Endothelial cell of umbilical vein (primary cell): ENCODE data around the gene TSPAN18. TPM values are rescaled to one million over a fixed set of nuclear protein-coding genes. Genes with fewer than 3 reads are reported as not detected.

Source experiments
- BruUV-seq: library from RNA; stranded (reverse); fragments of 400-500 nt; replicated peaks from 2 replicates; lab custom pipeline; 2021; lab: Mats Ljungman, UMichigan
- CTCF ChIA-PET: fragments of 300-600, 350-600 bp; sonication (Branson Sonifier 250); formaldehyde crosslinking; loops from one replicate; lab custom pipeline; 2021; ENCODE audit warnings: antibody characterized with exemption, inconsistent platforms; lab: Charles Lee
- POLR2A ChIA-PET: fragments of 300-600, 350-600 bp; sonication (Branson Sonifier 250); formaldehyde crosslinking; loops from one replicate; lab custom pipeline; 2021; ENCODE audit warnings: antibody characterized with exemption, inconsistent platforms; lab: Charles Lee
- DNase-seq: peaks from one replicate; pipeline ENCODE4 v3.0.0-alpha.2; 2011; ENCODE audit warnings: low read depth, low spot score
- FAIRE-seq: peaks from 2 replicates; lab custom pipeline; 2011; peaks lifted over from hg19 to GRCh38; lab: Jason Lieb, UNC
- H2AFZ ChIP-seq: 2 replicates; pipeline ENCODE4 v1.6.0; 2012; ENCODE audit warnings: low read depth, low read length, control low read depth, inconsistent platforms
- H3K27ac ChIP-seq: 2 replicates; pipeline ENCODE4 v1.5.1; 2011; ENCODE audit warnings: low read depth, mild to moderate bottlenecking, control low read depth, low read length, moderate library complexity; ENCODE audit not compliant: insufficient read depth
- H3K27me3 ChIP-seq, 2 experiments: 2 replicates each; pipeline versions ENCODE4 v1.6.0 to v1.6.1; 2011; ENCODE audit warnings: low read length in 2 of 2, mixed read lengths in 1 of 2; ENCODE audit not compliant: control insufficient read depth in 2 of 2, insufficient read depth in 2 of 2
- H3K36me3 ChIP-seq, 2 experiments: 2 replicates in 1 of 2; 3 replicates in 1 of 2; pipeline ENCODE4 v1.5.1; 2011; ENCODE audit warnings: low read length in 2 of 2, mild to moderate bottlenecking in 1 of 2, moderate library complexity in 1 of 2; ENCODE audit not compliant: control insufficient read depth in 2 of 2, insufficient read depth in 2 of 2; ENCODE audit errors: extremely low read depth in 1 of 2
- H3K4me1 ChIP-seq: 3 replicates; pipeline ENCODE4 v1.5.1; 2011; ENCODE audit warnings: mild to moderate bottlenecking, low read length; ENCODE audit not compliant: control insufficient read depth, insufficient read depth; ENCODE audit errors: extremely low read depth
- H3K4me2 ChIP-seq: 2 replicates; pipeline ENCODE4 v1.6.1; 2011; ENCODE audit warnings: low read length, control low read depth, mixed read lengths; ENCODE audit not compliant: insufficient read depth
- H3K4me3 ChIP-seq, 3 experiments: fragments of 200-600 bp in 1 of 3; sonication (generic), shearing (Covaris generic) in 1 of 3; replicated peaks in 1 of 3; 2 replicates each; pipeline ENCODE4 v1.5.1; 2011 to 2016; ENCODE audit warnings: control low read depth in 3 of 3, low read length in 3 of 3, mild to moderate bottlenecking in 2 of 3, inconsistent platforms in 1 of 3, low read depth in 1 of 3, moderate library complexity in 1 of 3; ENCODE audit not compliant: insufficient read depth in 1 of 3
- H3K79me2 ChIP-seq: 2 replicates; pipeline ENCODE4 v1.6.0; 2012; ENCODE audit warnings: low read length, inconsistent platforms; ENCODE audit not compliant: control insufficient read depth, insufficient read depth
- H3K9ac ChIP-seq: replicated peaks from 2 replicates; pipeline ENCODE3; 2011; ENCODE audit warnings: low read length, control low read depth; ENCODE audit not compliant: insufficient read depth; ENCODE audit errors: extremely low read depth
- H3K9me1 ChIP-seq: replicated peaks from 3 replicates; pipeline ENCODE4 v1.6.0; 2011; ENCODE audit warnings: mild to moderate bottlenecking, low read length; ENCODE audit not compliant: control insufficient read depth, insufficient read depth; ENCODE audit errors: extremely low read depth
- H3K9me3 ChIP-seq: replicated peaks from 2 replicates; pipeline ENCODE4 v1.5.1; 2012; ENCODE audit warnings: low read length, inconsistent platforms; ENCODE audit not compliant: control insufficient read depth, insufficient read depth
- H4K20me1 ChIP-seq: replicated peaks from 2 replicates; pipeline ENCODE3; 2011; ENCODE audit warnings: mild to moderate bottlenecking, low read length; ENCODE audit not compliant: control insufficient read depth, insufficient read depth; ENCODE audit errors: extremely low read depth
- FOS ChIP-seq: IDR thresholded peaks from 2 replicates; pipeline ENCODE4 v1.6.1; 2011; ENCODE audit warnings: mild to moderate bottlenecking, low read length, moderate library complexity, borderline replicate concordance; ENCODE audit not compliant: insufficient read depth
- POLR2A ChIP-seq: IDR thresholded peaks from 2 replicates; pipeline ENCODE4 v1.6.1; 2012; ENCODE audit warnings: low read depth, mild to moderate bottlenecking, control low read depth, low read length
- dilution Hi-C: fragments of 300-500 bp; cut with MboI; formaldehyde crosslinking; loops from one replicate; pipeline ENCODE4 v1.15.0; 2019; ENCODE audit warnings: low sequenced_read_pairs; ENCODE audit not compliant: extremely low pct_ligation_motif_present
- intact Hi-C: fragments of 100-400 bp; cut with micrococcal nuclease; formaldehyde crosslinking; loops from one replicate; pipeline ENCODE4 v1.10.0; 2022
- polyA plus RNA-seq, 4 experiments: library from polyadenylated mRNA; depleted of rRNA in 3 of 4; stranded (reverse) in 3 of 4; unstranded in 1 of 4; fragments of >200 nt; gene quantifications; 2 replicates each; pipeline versions ENCODE4 v1.2.1 to v1.2.3, GENCODE V29; 2011 to 2012; ENCODE audit warnings: missing spikeins in 1 of 4
- total RNA-seq: library from RNA; stranded (reverse); gene quantifications from 2 replicates; pipeline ENCODE4 v1.2.3, GENCODE V29; 2021
- TF ChIP-seq, protein P1 (sequence below), 2 donors: IDR thresholded peaks; 1 replicate in 1 of 2; 2 replicates in 1 of 2; pipeline ENCODE4 v1.5.1; 2011; ENCODE audit warnings: low read length in 2 of 2, mild to moderate bottlenecking in 2 of 2, moderate library complexity in 2 of 2, control low read depth in 1 of 2, inconsistent platforms in 1 of 2, low read depth in 1 of 2; ENCODE audit not compliant: insufficient read depth in 1 of 2; ENCODE audit errors: extremely low read depth in 1 of 2

The TSPAN18 gene
- total and polyA plus RNA-seq, 2 donors (not counting 3 experiments of a cell fraction or from before 2014, with no cell fraction given): 32.2 to 118 TPM

DNA sequence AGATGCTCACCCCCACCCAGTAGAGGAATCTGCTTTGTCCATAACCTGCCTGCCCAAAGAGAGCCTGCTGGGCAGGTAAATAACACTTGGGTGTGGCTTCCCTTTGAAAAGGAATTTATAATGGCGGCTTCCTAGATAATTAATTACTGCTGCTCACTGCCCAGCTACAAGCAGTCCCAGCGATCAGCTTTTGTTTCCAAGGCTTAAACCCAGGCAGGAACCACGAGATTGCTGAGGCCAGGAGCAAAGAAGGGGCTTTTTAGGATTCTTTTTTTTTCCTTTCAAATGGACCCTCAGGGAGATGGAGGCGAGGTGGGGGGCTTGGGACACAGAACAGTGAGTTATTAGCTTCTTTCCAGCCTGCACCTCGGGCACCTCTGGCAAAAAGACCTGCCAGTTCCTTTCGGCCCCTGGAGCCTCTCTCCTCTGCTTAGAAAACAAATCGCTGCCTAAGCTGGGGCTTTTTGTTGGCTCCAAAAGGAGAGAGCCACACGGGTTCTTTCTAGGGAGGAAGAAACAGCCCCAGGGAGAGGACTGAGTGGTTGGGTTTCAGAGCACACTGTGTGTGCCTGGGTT, 107.2 kb downstream of the TSPAN18 start:
- H3K27ac ChIP-seq: no peak overlapping the region
- dilution Hi-C loops: no loop called here
- H3K27me3 ChIP-seq: peaks cover 4 to 9% of the 10 kb centered on the region in 2 experiments
- FAIRE-seq: peak; percentile 66
- no peak overlapping the region for H2AFZ ChIP-seq
- no peaks in the 10 kb centered on the region for H3K36me3 ChIP-seq
- intact Hi-C loops: no loop called here
- ChIA-PET CTCF (interaction anchor here (3.1 kb wide), 1 partner anchor 11 kb away, joined by 11 read pairs; no protein-coding TSS in a partner anchor), POLR2A (no interaction called here)
- no peaks in the 10 kb centered on the region for H3K79me2 ChIP-seq
- no peak overlapping the region for H3K4me3 ChIP-seq
- no peak for DNase-seq
- H3K9ac ChIP-seq: no peak overlapping the region
- no peaks in the 10 kb centered on the region for H3K9me1 ChIP-seq
- H4K20me1 ChIP-seq: no peaks in the 10 kb centered on the region
- H3K4me1 ChIP-seq: no peaks in the 10 kb centered on the region
- no peaks in the 10 kb centered on the region for H3K9me3 ChIP-seq
- H3K4me2 ChIP-seq: no peak overlapping the region
- TF ChIP-seq FOS: no peak
- TF ChIP-seq, protein P1, sequence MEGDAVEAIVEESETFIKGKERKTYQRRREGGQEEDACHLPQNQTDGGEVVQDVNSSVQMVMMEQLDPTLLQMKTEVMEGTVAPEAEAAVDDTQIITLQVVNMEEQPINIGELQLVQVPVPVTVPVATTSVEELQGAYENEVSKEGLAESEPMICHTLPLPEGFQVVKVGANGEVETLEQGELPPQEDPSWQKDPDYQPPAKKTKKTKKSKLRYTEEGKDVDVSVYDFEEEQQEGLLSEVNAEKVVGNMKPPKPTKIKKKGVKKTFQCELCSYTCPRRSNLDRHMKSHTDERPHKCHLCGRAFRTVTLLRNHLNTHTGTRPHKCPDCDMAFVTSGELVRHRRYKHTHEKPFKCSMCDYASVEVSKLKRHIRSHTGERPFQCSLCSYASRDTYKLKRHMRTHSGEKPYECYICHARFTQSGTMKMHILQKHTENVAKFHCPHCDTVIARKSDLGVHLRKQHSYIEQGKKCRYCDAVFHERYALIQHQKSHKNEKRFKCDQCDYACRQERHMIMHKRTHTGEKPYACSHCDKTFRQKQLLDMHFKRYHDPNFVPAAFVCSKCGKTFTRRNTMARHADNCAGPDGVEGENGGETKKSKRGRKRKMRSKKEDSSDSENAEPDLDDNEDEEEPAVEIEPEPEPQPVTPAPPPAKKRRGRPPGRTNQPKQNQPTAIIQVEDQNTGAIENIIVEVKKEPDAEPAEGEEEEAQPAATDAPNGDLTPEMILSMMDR (IDR thresholded peaks at IDR 0.05; ENCODE audit: extremely low read depth in 1 of 2, insufficient read depth in 1 of 2, low read depth in 1 of 2, low read length in 2 of 2): no peak
- no peak for TF ChIP-seq POLR2A
- no TSS peak for BruUV-seq

DNA sequence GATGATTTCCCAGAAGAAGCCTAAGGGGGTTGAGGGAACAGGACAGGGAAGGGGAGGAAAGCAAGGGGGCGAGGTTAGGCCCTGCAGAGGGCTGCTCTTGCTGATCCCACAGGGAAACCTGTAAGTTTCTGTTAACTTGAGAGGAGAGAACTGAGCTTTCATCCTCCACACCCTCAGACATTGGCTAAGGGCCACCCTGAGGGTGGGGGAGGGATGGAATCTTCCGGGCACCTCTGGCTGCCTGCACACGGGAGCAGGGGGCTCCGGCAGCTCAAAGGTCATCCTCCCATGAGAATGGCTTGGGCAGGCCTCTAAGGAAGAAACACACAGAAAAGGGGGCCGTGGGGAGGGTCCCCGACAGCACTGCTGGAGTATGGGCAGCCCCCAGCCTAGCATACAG, 108.1 kb downstream of the TSPAN18 start:
- no peak for TF ChIP-seq FOS
- no TSS peak for BruUV-seq
- Histone ChIP-seq H4K20me1 (no peaks in the 10 kb centered on the region), H3K4me2 (no peak overlapping the region), H3K36me3 (no peaks in the 10 kb centered on the region), H3K4me1 (no peaks in the 10 kb centered on the region), H3K27ac (no peak overlapping the region), H2AFZ (no peak overlapping the region), H3K9ac (no peak overlapping the region), H3K9me3 (no peaks in the 10 kb centered on the region), H3K9me1 (no peaks in the 10 kb centered on the region), H3K27me3 (peaks cover 4 to 9% of the 10 kb centered on the region in 2 experiments), H3K79me2 (no peaks in the 10 kb centered on the region), H3K4me3 (no peak overlapping the region)
- FAIRE-seq (no peak), DNase-seq (no peak)
- CTCF ChIA-PET: interaction anchor here (0.6 to 3.1 kb wide), 2 partner anchors 11 to 27 kb away, joined by 3 to 11 read pairs; no protein-coding TSS in a partner anchor
- POLR2A ChIA-PET: no interaction called here
- dilution Hi-C loops (no loop called here), intact Hi-C loops (no loop called here)
